Measurements from ENCODE around the gene NRG2. TPM values are rescaled to one million over a fixed set of nuclear protein-coding genes. Genes with fewer than 3 reads are reported as not detected.

The NRG2 gene
- total and polyA plus RNA-seq, 2 donors (not counting 3 experiments of a cell fraction or from before 2014, with no cell fraction given): 0.26 to 0.42 TPM

DNA sequence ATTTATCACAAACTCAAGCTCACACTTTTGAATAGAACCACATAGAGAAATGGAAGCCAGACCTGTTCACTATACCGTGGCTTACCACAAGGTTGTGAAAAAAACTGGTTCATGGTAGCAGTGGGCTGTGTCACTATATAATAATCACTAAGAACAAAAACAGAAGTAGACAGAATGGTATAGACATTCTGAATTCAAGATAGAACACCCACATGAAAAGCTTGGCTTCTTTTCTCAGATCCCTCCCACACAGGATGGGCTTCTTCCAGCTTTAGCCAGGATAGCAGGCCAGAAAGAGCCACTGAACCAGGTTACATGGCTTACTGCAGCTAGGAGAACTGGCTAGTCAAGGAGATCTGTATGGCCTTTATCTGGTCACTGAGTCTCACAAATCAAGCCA is 6.1 kb upstream of the NRG2 start:
- H3K4me2 ChIP-seq (ENCODE audit: insufficient read depth, low read length): no peak overlapping the region
- POLR2A ChIA-PET: no interaction called here

More for the DNA sequence above, 6.1 kb upstream of the NRG2 start:
- Histone ChIP-seq H3K36me3 (ENCODE audit: control insufficient read depth in 2 of 2, extremely low read depth in 1 of 2, insufficient read depth in 2 of 2, low read length in 2 of 2) (no peaks in the 10 kb centered on the region), H3K9ac (replicated peaks; ENCODE audit: extremely low read depth, insufficient read depth, low read length) (no peak overlapping the region), H3K79me2 (ENCODE audit: control insufficient read depth, insufficient read depth, low read length) (no peaks in the 10 kb centered on the region), H4K20me1 (replicated peaks; ENCODE audit: control insufficient read depth, extremely low read depth, insufficient read depth, low read length) (no peaks in the 10 kb centered on the region), H3K27ac (ENCODE audit: insufficient read depth, low read depth, low read length) (no peak overlapping the region), H3K4me3 (replicated peaks in 1 of 3; ENCODE audit: insufficient read depth in 1 of 3, low read depth in 1 of 3, low read length in 3 of 3) (no peak overlapping the region), H3K9me3 (replicated peaks; ENCODE audit: control insufficient read depth, insufficient read depth, low read length) (no peaks in the 10 kb centered on the region), H2AFZ (ENCODE audit: low read depth, low read length) (no peak overlapping the region), H3K4me1 (ENCODE audit: control insufficient read depth, extremely low read depth, insufficient read depth, low read length) (peaks cover 8% of the 10 kb centered on the region), H3K9me1 (replicated peaks; ENCODE audit: control insufficient read depth, extremely low read depth, insufficient read depth, low read length) (no peaks in the 10 kb centered on the region), H3K27me3 (ENCODE audit: control insufficient read depth in 2 of 2, insufficient read depth in 2 of 2, low read length in 2 of 2) (peaks cover 3 to 17% of the 10 kb centered on the region in 2 experiments)
- BruUV-seq (replicated peaks): no TSS peak
- dilution Hi-C loops (cut with MboI; ENCODE audit: extremely low pct_ligation_motif_present, low sequenced_read_pairs) (no loop called here), intact Hi-C loops (cut with micrococcal nuclease) (no loop called here)
- no peak for DNase-seq (ENCODE audit: low read depth, low spot score)
- TF ChIP-seq FOS (IDR thresholded peaks at IDR 0.05; ENCODE audit: borderline replicate concordance, insufficient read depth, low read length) (no peak), EZH2 (IDR thresholded peaks at IDR 0.05; ENCODE audit: borderline replicate concordance, low read depth, low read length, severe bottlenecking) (no peak), POLR2AphosphoS5 (IDR thresholded peaks at IDR 0.05; ENCODE audit: insufficient read depth, low read depth, low read length) (no peak), POLR2A (IDR thresholded peaks at IDR 0.05; ENCODE audit: low read depth, low read length) (no peak), MYC (IDR thresholded peaks at IDR 0.05; ENCODE audit: low read depth, low read length) (no peak), JUN (IDR thresholded peaks at IDR 0.05; ENCODE audit: borderline replicate concordance, insufficient read depth, insufficient read length, low read depth) (no peak), GATA2 (IDR thresholded peaks at IDR 0.05; ENCODE audit: insufficient read depth, insufficient read length, low read depth, low read length) (no peak)
- TF ChIP-seq, protein P1, sequence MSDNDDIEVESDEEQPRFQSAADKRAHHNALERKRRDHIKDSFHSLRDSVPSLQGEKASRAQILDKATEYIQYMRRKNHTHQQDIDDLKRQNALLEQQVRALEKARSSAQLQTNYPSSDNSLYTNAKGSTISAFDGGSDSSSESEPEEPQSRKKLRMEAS (IDR thresholded peaks at IDR 0.05; ENCODE audit: insufficient read depth, insufficient read length): no peak
- TF ChIP-seq, protein P2, sequence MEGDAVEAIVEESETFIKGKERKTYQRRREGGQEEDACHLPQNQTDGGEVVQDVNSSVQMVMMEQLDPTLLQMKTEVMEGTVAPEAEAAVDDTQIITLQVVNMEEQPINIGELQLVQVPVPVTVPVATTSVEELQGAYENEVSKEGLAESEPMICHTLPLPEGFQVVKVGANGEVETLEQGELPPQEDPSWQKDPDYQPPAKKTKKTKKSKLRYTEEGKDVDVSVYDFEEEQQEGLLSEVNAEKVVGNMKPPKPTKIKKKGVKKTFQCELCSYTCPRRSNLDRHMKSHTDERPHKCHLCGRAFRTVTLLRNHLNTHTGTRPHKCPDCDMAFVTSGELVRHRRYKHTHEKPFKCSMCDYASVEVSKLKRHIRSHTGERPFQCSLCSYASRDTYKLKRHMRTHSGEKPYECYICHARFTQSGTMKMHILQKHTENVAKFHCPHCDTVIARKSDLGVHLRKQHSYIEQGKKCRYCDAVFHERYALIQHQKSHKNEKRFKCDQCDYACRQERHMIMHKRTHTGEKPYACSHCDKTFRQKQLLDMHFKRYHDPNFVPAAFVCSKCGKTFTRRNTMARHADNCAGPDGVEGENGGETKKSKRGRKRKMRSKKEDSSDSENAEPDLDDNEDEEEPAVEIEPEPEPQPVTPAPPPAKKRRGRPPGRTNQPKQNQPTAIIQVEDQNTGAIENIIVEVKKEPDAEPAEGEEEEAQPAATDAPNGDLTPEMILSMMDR (IDR thresholded peaks at IDR 0.05; ENCODE audit: extremely low read depth in 1 of 2, insufficient read depth in 1 of 2, low read depth in 1 of 2, low read length in 2 of 2): no peak
- no peak for FAIRE-seq
- CTCF ChIA-PET: interaction anchor here (1.2 to 1.9 kb wide), 2 partner anchors 24 to 40 kb away, joined by 3 to 5 read pairs; no protein-coding TSS in a partner anchor

All from endothelial cell of umbilical vein (primary cell).